ENCODE results near the gene EXT2. TPM values are rescaled to one million over a fixed set of nuclear protein-coding genes. Genes with fewer than 3 reads are reported as not detected.

EXT2 gene
- total RNA-seq, 4 donors from 2014 or later: 56.9 to 152 (median 128) TPM

GRCh38 chr11:44277196-44278090 is 182.0 kb downstream of the EXT2 start:
- DNase-seq: no peak
- no peak overlapping the region for H3K4me3 ChIP-seq
- no peaks in the 10 kb centered on the region for H3K4me1 ChIP-seq

GRCh38 chr11:44279483-44279882 is 184.0 kb downstream of the EXT2 start:
- DNase-seq: no peak
- no peaks in the 10 kb centered on the region for H3K27me3 ChIP-seq
- no peak for TF ChIP-seq POLR2A (IDR thresholded peaks at IDR 0.05)
- no peak for TF ChIP-seq CTCF (IDR thresholded peaks at IDR 0.05)
- no peaks in the 10 kb centered on the region for H3K4me1 ChIP-seq
- H3K9me3 ChIP-seq: no peaks in the 10 kb centered on the region
- H3K27ac ChIP-seq: no peak overlapping the region
- H3K4me3 ChIP-seq: no peak overlapping the region
- no peaks in the 10 kb centered on the region for H3K36me3 ChIP-seq

More at GRCh38 chr11:44277196-44278090, 182.0 kb downstream of the EXT2 start:
- Histone ChIP-seq H3K36me3 (no peaks in the 10 kb centered on the region), H3K9me3 (no peaks in the 10 kb centered on the region), H3K27ac (no peak overlapping the region), H3K27me3 (no peaks in the 10 kb centered on the region)
- no peak for TF ChIP-seq POLR2A (IDR thresholded peaks at IDR 0.05)
- TF ChIP-seq CTCF (IDR thresholded peaks at IDR 0.05): no peak

- Histone ChIP-seq H3K9me3 (no peaks in the 10 kb centered on the region), H3K4me3 (no peak overlapping the region), H3K27ac (no peak overlapping the region), H3K27me3 (no peaks in the 10 kb centered on the region), H3K4me1 (no peaks in the 10 kb centered on the region), H3K36me3 (no peaks in the 10 kb centered on the region)
- DNase-seq: no peak
- TF ChIP-seq POLR2A (IDR thresholded peaks at IDR 0.05): no peak
- no peak for TF ChIP-seq CTCF (IDR thresholded peaks at IDR 0.05)
Measured at GRCh38 chr11:44280257-44280656, 184.8 kb downstream of the EXT2 start.

- Histone ChIP-seq H3K36me3 (no peaks in the 10 kb centered on the region), H3K9me3 (no peaks in the 10 kb centered on the region), H3K27ac (no peak overlapping the region), H3K4me1 (no peaks in the 10 kb centered on the region), H3K4me3 (no peak overlapping the region), H3K27me3 (no peaks in the 10 kb centered on the region)
- no peak for DNase-seq
- TF ChIP-seq POLR2A (IDR thresholded peaks at IDR 0.05) (no peak), CTCF (IDR thresholded peaks at IDR 0.05) (no peak)
Measured at GRCh38 chr11:44281151-44281550, 185.7 kb downstream of the EXT2 start.

GRCh38 chr11:44282620-44283019 is 187.1 kb downstream of the EXT2 start:
- no peak for DNase-seq
- H3K4me3 ChIP-seq: no peak overlapping the region
- H3K27ac ChIP-seq: no peak overlapping the region
- H3K9me3 ChIP-seq: no peaks in the 10 kb centered on the region
- TF ChIP-seq CTCF (IDR thresholded peaks at IDR 0.05): no peak
- TF ChIP-seq POLR2A (IDR thresholded peaks at IDR 0.05): no peak
- no peaks in the 10 kb centered on the region for H3K36me3 ChIP-seq
- H3K4me1 ChIP-seq: no peaks in the 10 kb centered on the region
- no peaks in the 10 kb centered on the region for H3K27me3 ChIP-seq
